Measurements from ENCODE around the gene NEIL1.
A peak's percentile ranks its signal among the peaks of the same experiment; 100 is the strongest.
"Not testable (repeated sequence)": the region's sequence is repeated elsewhere in the genome, so short reads cannot be mapped to it uniquely, and the experiment has no call there.

NEIL1 gene

GRCh38 chr15:75329571-75329970 is 17.3 kb upstream of the NEIL1 start:
- intact Hi-C loops (cut with DNase I), result no loop called here
- DNase-seq, result no peak

GRCh38 chr15:75332093-75332492 is 14.7 kb upstream of the NEIL1 start:
- DNase-seq, result not testable (repeated sequence)

GRCh38 chr15:75333654-75334419 is 13.0 kb upstream of the NEIL1 start:
- intact Hi-C loops (cut with DNase I); DNase-seq: not testable (repeated sequence)

More at GRCh38 chr15:75332093-75332492, 14.7 kb upstream of the NEIL1 start:
- intact Hi-C loops (cut with DNase I), result not testable (repeated sequence)

- no peak for DNase-seq
- intact Hi-C loops (cut with DNase I), result no loop called here
These were observed 11.5 kb upstream of the NEIL1 start for GRCh38 chr15:75335313-75335704.

GRCh38 chr15:75335705-75336355 is 11.0 kb upstream of the NEIL1 start, which contains the start of gene COMMD4:
Gene COMMD4 (plus strand): TSS chr15:75336063. CDS start chr15:75336090, 27 bp downstream.
- DNase-seq, result peak; percentile 92 to 99 (median 96)
- intact Hi-C loops (cut with DNase I), result no loop called here

- intact Hi-C loops (cut with DNase I), result no loop called here
- no peak for DNase-seq
These were observed 8.1 kb upstream of the NEIL1 start for GRCh38 chr15:75338661-75339240.

GRCh38 chr15:75339531-75340240 is 7.2 kb upstream of the NEIL1 start:
- intact Hi-C loops (cut with DNase I), result no loop called here
- DNase-seq, result no peak

- intact Hi-C loops (cut with DNase I), result no loop called here
- no peak for DNase-seq
These were observed 4.6 kb upstream of the NEIL1 start for GRCh38 chr15:75342221-75342620.

GRCh38 chr15:75343953-75344352 is 2.9 kb upstream of the NEIL1 start:
- intact Hi-C loops (cut with DNase I), result not testable (repeated sequence)
- DNase-seq, result peak in 11 of 42 donors; percentile 23 to 78 (median 35)

GRCh38 chr15:75347222-75348033 is 589 bp downstream of the NEIL1 start:
- peak; percentile 51 to 94 (median 86) for DNase-seq
- intact Hi-C loops (cut with DNase I), result no loop called here

- peak in 2 of 42 donors; percentile 5 to 28 for DNase-seq
- intact Hi-C loops (cut with DNase I), result no loop called here
These were observed 1.3 kb downstream of the NEIL1 start for GRCh38 chr15:75348034-75348561.

GRCh38 chr15:75348562-75349350 is 1.9 kb downstream of the NEIL1 start:
- intact Hi-C loops (cut with DNase I), result no loop called here
- DNase-seq, result peak in 10 of 42 donors; percentile 12 to 46 (median 25)

GRCh38 chr15:75349351-75349669 is 2.5 kb downstream of the NEIL1 start:
- intact Hi-C loops (cut with DNase I); DNase-seq: not testable (repeated sequence)

GRCh38 chr15:75349851-75350588 is 3.2 kb downstream of the NEIL1 start:
- intact Hi-C loops (cut with DNase I), result no loop called here
- DNase-seq, result peak in 3 of 42 donors; percentile 6 to 26 (median 18)

- DNase-seq, result no peak
- intact Hi-C loops (cut with DNase I), result no loop called here
These were observed 3.9 kb downstream of the NEIL1 start for GRCh38 chr15:75350601-75351361.
